HepG2 (cell line): Measurements from ENCODE around the gene RGP1.

ENCODE experiments used
- ARID3A ChIP-seq: IDR thresholded peaks from 2 replicates; pipeline ENCODE4 v1.6.1; 2012; ENCODE audit warnings: low read depth, low read length, improper control_type of control experiment
- RFX5 ChIP-seq: IDR thresholded peaks from 2 replicates; pipeline ENCODE4 v1.6.1; 2011; ENCODE audit warnings: low read depth, low read length, improper control_type of control experiment
- TFAP4 ChIP-seq: sonication (generic); IDR thresholded peaks from 2 replicates; pipeline ENCODE4 v1.6.1; 2016; ENCODE audit warnings: low read depth, borderline replicate concordance
- TFDP1 ChIP-seq: IDR thresholded peaks from 2 replicates; pipeline ENCODE4 v1.6.1; 2016; ENCODE audit warnings: missing compliant biosample characterization, missing genetic modification reagents, borderline replicate concordance
- ZNF24 ChIP-seq: fragments of 450-650 bp; IDR thresholded peaks from 2 replicates; pipeline ENCODE4 v1.6.1; 2017; ENCODE audit warnings: antibody characterized with exemption, mild to moderate bottlenecking
- TF ChIP-seq, protein P1 (sequence below): sonication (generic); formaldehyde crosslinking; IDR thresholded peaks from 2 replicates; pipeline ENCODE4 v1.5.0; 2020; ENCODE audit warnings: missing genetic modification reagents
- TF ChIP-seq, protein P2 (sequence below): sonication (generic); formaldehyde crosslinking; IDR thresholded peaks from 2 replicates; pipeline ENCODE4 v1.5.0; 2020; ENCODE audit warnings: mild to moderate bottlenecking, missing genetic modification reagents, moderate library complexity
- TF ChIP-seq, protein P3 (sequence below): sonication (generic); formaldehyde crosslinking; IDR thresholded peaks from 2 replicates; pipeline ENCODE4 v1.8.0; 2022; ENCODE audit warnings: missing genetic modification reagents, mild to moderate bottlenecking, inconsistent platforms, borderline replicate concordance

DNA sequence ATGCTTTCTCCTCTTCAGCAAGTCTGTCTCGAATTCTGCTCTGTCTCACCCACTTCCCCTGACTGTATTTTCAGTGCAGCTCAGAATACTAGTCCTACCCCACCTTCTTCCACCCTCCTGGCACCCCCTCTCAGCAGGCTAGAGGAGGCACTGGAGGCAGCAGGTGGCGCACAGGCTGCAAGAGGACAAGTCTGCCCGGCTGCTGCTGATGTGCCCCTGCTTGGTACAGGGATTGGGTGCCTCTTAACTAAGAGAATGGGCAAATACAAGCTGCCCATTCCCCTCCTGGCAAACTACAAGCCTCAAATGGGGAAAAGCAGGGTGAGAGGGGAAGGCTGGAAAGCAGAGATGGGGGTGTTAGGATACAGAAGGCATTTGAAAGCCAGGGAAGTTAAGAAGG is 22.2 kb upstream of the RGP1 start:
- TF ChIP-seq ARID3A = no peak
- TF ChIP-seq, protein P1, sequence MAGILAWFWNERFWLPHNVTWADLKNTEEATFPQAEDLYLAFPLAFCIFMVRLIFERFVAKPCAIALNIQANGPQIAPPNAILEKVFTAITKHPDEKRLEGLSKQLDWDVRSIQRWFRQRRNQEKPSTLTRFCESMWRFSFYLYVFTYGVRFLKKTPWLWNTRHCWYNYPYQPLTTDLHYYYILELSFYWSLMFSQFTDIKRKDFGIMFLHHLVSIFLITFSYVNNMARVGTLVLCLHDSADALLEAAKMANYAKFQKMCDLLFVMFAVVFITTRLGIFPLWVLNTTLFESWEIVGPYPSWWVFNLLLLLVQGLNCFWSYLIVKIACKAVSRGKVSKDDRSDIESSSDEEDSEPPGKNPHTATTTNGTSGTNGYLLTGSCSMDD (CRISPR knock-in tag) = no peak
- TF ChIP-seq TFDP1 (CRISPR knock-in tag) = no peak
- peak; percentile 98 for TF ChIP-seq RFX5
- TF ChIP-seq, protein P2, sequence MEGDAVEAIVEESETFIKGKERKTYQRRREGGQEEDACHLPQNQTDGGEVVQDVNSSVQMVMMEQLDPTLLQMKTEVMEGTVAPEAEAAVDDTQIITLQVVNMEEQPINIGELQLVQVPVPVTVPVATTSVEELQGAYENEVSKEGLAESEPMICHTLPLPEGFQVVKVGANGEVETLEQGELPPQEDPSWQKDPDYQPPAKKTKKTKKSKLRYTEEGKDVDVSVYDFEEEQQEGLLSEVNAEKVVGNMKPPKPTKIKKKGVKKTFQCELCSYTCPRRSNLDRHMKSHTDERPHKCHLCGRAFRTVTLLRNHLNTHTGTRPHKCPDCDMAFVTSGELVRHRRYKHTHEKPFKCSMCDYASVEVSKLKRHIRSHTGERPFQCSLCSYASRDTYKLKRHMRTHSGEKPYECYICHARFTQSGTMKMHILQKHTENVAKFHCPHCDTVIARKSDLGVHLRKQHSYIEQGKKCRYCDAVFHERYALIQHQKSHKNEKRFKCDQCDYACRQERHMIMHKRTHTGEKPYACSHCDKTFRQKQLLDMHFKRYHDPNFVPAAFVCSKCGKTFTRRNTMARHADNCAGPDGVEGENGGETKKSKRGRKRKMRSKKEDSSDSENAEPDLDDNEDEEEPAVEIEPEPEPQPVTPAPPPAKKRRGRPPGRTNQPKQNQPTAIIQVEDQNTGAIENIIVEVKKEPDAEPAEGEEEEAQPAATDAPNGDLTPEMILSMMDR (CRISPR knock-in tag) = no peak
- no peak for TF ChIP-seq TFAP4
- TF ChIP-seq, protein P3, sequence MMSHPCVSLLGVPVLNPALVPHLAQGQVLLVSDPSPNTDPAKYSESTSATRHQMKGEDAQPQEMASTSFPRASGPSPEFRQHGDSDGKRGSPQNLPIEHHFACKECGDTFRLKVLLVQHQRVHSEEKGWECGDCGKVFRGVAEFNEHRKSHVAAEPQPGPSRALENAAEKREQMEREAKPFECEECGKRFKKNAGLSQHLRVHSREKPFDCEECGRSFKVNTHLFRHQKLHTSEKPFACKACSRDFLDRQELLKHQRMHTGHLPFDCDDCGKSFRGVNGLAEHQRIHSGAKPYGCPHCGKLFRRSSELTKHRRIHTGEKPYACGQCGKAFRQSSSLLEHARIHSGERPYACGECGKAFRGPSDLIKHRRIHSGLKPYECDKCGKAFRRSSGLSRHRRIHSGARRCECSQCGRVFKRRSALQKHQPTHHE (CRISPR knock-in tag) = no peak
- TF ChIP-seq ZNF24 = no peak
